GM12865 (cell line): ENCODE data around the gene INTS7.

ENCODE experiments used
- DNase-seq: peaks from one replicate; pipeline ENCODE4 v3.0.0; 2010; ENCODE audit warnings: low read depth
- H3K4me3 ChIP-seq: 2 replicates; pipeline ENCODE4 v1.5.1; 2011; ENCODE audit warnings: mild to moderate bottlenecking, low read depth, low read length, control low read depth
- CTCF ChIP-seq: IDR thresholded peaks from 2 replicates; pipeline ENCODE4 v1.5.1; 2011; ENCODE audit warnings: low read length, control low read depth, low read depth, inconsistent platforms; ENCODE audit not compliant: insufficient read depth; ENCODE audit errors: missing control alignments

The INTS7 gene

GRCh38 chr1:212021563-212021962, 13.8 kb downstream of the INTS7 start:
- no peak overlapping the region for H3K4me3 ChIP-seq
- no peak for TF ChIP-seq CTCF
- no peak for DNase-seq

GRCh38 chr1:212020975-212021374, 14.4 kb downstream of the INTS7 start:
- no peak for DNase-seq
- no peak for TF ChIP-seq CTCF
- no peak overlapping the region for H3K4me3 ChIP-seq

GRCh38 chr1:212013672-212014071, 21.7 kb downstream of the INTS7 start:
- DNase-seq, result no peak
- no peak overlapping the region for H3K4me3 ChIP-seq
- no peak for TF ChIP-seq CTCF

- peak; percentile 82 for DNase-seq
- H3K4me3 ChIP-seq, result no peak overlapping the region
Observed at GRCh38 chr1:212012034-212012740, 23.2 kb downstream of the INTS7 start.

GRCh38 chr1:212010004-212010403, 25.4 kb downstream of the INTS7 start:
- no peak for TF ChIP-seq CTCF
- H3K4me3 ChIP-seq, result no peak overlapping the region
- no peak for DNase-seq

More at GRCh38 chr1:212012034-212012740, 23.2 kb downstream of the INTS7 start:
- TF ChIP-seq CTCF, result peak; percentile 98

- no peak overlapping the region for H3K4me3 ChIP-seq
- no peak for TF ChIP-seq CTCF
- DNase-seq, result no peak
Observed at GRCh38 chr1:212009561-212009960, 25.8 kb downstream of the INTS7 start.

- TF ChIP-seq CTCF, result no peak
- DNase-seq, result no peak
- no peak overlapping the region for H3K4me3 ChIP-seq
Observed at GRCh38 chr1:212007886-212008285, 27.5 kb downstream of the INTS7 start.
